GM10266 (cell line): Measurements from ENCODE around the gene LHX3.

Experiments
- DNase-seq: peaks from one replicate; pipeline ENCODE4 v3.0.0; 2012; ENCODE audit errors: extremely low spot score
- TF ChIP-seq, protein P1 (sequence below): IDR thresholded peaks from 2 replicates; pipeline ENCODE4 v1.5.1; 2012; ENCODE audit warnings: mild to moderate bottlenecking, low read depth; ENCODE audit not compliant: control insufficient read depth, insufficient read depth; ENCODE audit errors: missing control alignments

LHX3 gene

DNA sequence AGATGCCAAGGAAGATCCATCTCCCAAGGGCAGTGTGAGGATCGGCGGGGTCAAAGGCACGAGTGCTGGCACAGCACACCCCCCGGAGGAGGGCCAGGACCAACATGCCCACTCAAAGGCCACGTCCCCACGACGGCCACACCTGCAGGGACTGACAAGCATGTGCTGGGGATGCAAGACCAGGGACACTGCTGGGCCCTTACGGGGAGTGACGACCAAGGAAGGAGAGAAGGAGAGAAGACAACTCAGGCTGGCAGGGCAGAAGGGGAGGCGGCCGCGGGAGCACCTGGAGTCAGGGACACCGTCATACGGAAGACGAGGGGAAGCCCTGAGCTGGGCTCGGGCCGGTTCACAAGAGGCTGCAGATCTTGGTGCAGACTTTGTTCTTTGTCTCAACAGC is 30.2 kb upstream of the LHX3 start:
- TF ChIP-seq, protein P1, sequence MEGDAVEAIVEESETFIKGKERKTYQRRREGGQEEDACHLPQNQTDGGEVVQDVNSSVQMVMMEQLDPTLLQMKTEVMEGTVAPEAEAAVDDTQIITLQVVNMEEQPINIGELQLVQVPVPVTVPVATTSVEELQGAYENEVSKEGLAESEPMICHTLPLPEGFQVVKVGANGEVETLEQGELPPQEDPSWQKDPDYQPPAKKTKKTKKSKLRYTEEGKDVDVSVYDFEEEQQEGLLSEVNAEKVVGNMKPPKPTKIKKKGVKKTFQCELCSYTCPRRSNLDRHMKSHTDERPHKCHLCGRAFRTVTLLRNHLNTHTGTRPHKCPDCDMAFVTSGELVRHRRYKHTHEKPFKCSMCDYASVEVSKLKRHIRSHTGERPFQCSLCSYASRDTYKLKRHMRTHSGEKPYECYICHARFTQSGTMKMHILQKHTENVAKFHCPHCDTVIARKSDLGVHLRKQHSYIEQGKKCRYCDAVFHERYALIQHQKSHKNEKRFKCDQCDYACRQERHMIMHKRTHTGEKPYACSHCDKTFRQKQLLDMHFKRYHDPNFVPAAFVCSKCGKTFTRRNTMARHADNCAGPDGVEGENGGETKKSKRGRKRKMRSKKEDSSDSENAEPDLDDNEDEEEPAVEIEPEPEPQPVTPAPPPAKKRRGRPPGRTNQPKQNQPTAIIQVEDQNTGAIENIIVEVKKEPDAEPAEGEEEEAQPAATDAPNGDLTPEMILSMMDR = no peak
- no peak for DNase-seq

DNA sequence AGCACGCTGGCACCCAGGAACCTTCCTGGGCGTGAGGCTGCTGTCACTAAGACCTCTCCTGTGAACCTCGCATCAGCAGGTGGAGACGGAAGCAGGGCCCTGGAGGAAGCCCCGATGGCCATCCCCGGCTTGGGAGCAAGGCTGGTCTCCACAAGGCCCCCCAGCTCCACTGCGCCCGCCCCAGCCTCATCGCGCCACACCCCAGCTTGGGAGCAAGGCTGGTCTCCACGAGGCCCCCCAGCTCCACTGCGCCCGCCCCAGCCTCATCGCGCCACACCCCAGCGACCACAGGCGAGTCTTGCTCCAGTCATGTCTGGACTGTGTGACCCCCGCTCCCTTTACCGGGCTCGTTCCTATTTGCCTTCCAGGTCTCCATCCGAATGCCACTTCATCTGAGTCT is 29.7 kb upstream of the LHX3 start:
- DNase-seq = no peak
- TF ChIP-seq, protein P1 = no peak

DNA sequence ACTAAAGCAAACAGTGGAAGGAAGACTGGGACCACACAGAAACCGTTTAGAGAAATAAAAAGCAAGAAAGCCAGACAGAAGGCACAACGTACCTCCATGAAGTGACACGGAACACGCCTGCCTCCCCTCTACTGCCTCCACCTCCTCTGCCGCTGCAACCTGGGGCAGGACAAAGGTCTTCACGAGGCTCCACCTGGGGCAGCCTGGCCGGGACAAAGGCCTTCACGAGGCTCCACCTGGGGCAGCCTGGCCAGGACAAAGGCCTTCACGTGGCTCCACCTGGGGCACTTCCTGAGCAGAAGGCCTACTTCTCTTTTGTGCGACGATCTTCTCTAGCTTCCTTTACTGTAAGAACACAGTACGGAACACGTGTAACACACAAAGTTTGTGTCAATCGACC is 28.9 kb upstream of the LHX3 start:
- TF ChIP-seq, protein P1 = no peak
- DNase-seq = no peak

DNA sequence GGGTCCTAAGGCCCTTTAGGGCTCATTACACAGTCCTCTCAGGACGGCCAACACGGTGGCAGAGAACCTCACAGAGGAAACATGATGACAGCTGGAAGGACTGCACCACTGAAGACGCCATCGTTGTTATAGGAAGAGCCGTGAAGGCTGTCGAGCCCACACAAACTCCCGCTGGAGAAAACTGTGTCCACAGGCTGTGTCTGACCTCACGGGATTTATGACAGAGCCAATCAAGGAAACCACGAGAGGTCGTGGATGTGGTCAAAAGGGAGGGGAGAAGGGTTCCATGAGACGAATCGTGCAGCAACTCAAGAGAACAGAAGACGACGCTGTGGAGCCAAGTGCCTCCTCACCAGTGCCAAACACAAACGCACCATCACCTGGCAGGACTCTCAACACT is 28.5 kb upstream of the LHX3 start:
- no peak for DNase-seq
- TF ChIP-seq, protein P1 = no peak

DNA sequence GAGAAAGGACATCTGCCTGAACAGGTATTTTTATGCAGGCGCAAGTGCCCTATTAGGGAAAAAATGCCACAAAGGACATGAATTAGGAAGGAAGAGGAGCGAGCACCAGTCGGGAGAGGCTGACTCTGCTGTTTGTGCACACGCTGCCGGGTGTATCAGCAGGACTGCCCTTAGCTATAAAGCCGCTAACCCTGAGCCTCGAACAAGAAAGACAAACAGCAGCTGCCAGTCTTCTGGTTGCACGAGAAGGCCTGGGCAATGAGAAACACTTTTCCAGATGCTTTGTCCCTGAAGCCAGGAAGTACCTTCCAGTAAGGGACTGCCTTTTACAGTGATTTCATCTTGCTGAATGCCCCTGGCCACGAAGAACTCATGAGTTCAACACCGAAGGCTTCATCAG is 28.0 kb upstream of the LHX3 start:
- TF ChIP-seq, protein P1 = no peak
- DNase-seq = no peak

DNA sequence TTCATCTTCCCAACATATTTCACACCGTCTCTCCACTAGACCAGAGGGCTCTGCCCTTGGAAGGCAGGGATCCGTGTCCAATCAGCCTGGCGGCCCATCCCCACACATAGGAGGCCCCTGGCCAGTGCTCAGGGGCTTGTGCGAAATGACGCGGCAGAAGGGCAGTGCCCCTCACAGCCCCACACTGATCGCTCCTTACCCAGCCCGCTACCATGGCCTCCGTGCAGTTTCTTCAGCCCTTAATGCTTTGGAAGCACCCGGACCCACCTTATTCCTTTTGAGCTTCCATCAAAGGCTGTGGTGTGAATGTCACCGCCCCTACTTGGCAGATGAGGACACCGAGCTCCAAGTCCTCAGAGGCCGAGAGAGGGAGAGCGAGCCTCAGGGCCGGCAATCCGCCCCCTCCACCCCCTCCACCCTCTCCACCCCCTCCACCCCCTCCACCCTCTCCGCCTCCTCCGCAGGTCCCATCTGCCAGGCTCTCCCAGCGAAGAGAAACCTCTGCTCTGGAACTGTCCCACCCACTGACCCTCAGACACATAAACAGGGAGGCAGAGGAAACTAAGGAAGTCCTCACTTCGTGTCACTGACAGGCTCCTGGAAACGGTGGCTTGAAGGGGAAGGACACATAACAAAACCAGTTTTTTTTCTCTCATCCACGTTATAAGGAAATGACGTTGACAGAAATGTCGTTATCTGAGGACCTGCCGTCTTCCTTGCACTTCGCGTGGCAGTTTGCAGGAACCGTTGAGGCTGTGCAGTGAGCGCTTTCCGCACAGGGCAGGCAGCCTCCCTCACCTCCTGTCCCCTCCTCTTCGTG is 26.8 kb upstream of the LHX3 start:
- TF ChIP-seq, protein P1 = no peak
- DNase-seq = no peak

DNA sequence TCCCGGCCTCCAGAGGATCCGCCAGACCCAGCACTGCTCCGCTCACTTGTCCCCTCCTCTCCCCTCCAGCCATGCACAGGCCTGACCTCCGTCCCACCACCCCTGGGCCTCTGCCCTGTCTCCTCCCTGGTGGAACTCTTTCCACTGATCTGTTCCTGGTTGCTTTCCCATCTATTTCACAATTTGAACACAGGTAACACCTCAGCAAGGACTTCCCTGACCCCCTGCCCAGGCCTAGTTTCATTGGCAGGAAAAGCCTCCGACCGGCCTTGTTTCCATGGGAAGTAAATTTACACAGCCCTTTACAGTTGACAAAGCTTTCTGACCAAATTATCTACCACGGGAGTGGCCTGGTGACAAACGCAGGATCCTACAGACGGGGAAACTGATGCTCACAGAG is 25.8 kb upstream of the LHX3 start:
- no peak for DNase-seq
- TF ChIP-seq, protein P1 = no peak
